Mesothelial cell of epicardium (in vitro differentiated cells): Measurements from ENCODE around the gene FOXK1. TPM values are rescaled to one million over a fixed set of nuclear protein-coding genes. Genes with fewer than 3 reads are reported as not detected.

ENCODE experiments used
- DNase-seq, 2 experiments: peaks; one replicate each; pipeline ENCODE4 v3.0.0; 2021; ENCODE audit warnings: low spot score in 2 of 2; ENCODE audit not compliant: unreplicated experiment in 2 of 2
- H3K27ac Mint-ChIP-seq: 2 replicates; pipeline ENCODE4 v1.8.0; 2021; ENCODE audit warnings: mixed read lengths
- H3K27me3 Mint-ChIP-seq: 2 replicates; pipeline ENCODE4 v1.8.0; 2021; ENCODE audit warnings: low read depth, mixed read lengths
- H3K36me3 Mint-ChIP-seq: 2 replicates; pipeline ENCODE4 v1.8.0; 2021; ENCODE audit warnings: mixed read lengths
- H3K4me1 Mint-ChIP-seq: 2 replicates; pipeline ENCODE4 v1.8.0; 2021; ENCODE audit warnings: mixed read lengths
- H3K4me3 Mint-ChIP-seq: 2 replicates; pipeline ENCODE4 v1.8.0; 2021; ENCODE audit warnings: mild to moderate bottlenecking, moderate library complexity, mixed read lengths
- H3K9me3 Mint-ChIP-seq: 2 replicates; pipeline ENCODE4 v1.8.0; 2021; ENCODE audit warnings: mixed read lengths
- CTCF ChIP-seq: fragments of 200-600 bp; sonication (generic); IDR thresholded peaks from one replicate; pipeline ENCODE4 v1.5.0; 2021; ENCODE audit warnings: antibody characterized with exemption; ENCODE audit not compliant: unreplicated experiment
- total RNA-seq: library from RNA; stranded (reverse); gene quantifications from 3 replicates; pipeline ENCODE4 v1.2.1, GENCODE V29; 2021

FOXK1 gene
- total RNA-seq, 1 donor from 2014 or later: 57.3 TPM

GRCh38 chr7:4763091-4763793 lies 81.1 kb downstream of the FOXK1 start:
- Mint-ChIP-seq H3K4me1 (no peaks in the 10 kb centered on the region), H3K4me3 (no peak overlapping the region), H3K27ac (no peak overlapping the region), H3K9me3 (no peaks in the 10 kb centered on the region), H3K27me3 (no peaks in the 10 kb centered on the region), H3K36me3 (peaks cover 21% of the 10 kb centered on the region)
- DNase-seq: no peak
- TF ChIP-seq CTCF: no peak

- H3K27me3 Mint-ChIP-seq: no peaks in the 10 kb centered on the region
- DNase-seq: no peak
- peaks cover 21% of the 10 kb centered on the region for H3K36me3 Mint-ChIP-seq
- no peak overlapping the region for H3K27ac Mint-ChIP-seq
- TF ChIP-seq CTCF: no peak
- H3K9me3 Mint-ChIP-seq: no peaks in the 10 kb centered on the region
- no peaks in the 10 kb centered on the region for H3K4me1 Mint-ChIP-seq
- no peak overlapping the region for H3K4me3 Mint-ChIP-seq
Measured at GRCh38 chr7:4763794-4764185, 81.7 kb downstream of the FOXK1 start.

- Mint-ChIP-seq H3K4me1 (no peaks in the 10 kb centered on the region), H3K27ac (no peak overlapping the region), H3K27me3 (no peaks in the 10 kb centered on the region), H3K9me3 (no peaks in the 10 kb centered on the region), H3K4me3 (no peak overlapping the region), H3K36me3 (peaks cover 21% of the 10 kb centered on the region)
- DNase-seq: no peak
- no peak for TF ChIP-seq CTCF
Measured at GRCh38 chr7:4764402-4765007, 82.4 kb downstream of the FOXK1 start.

GRCh38 chr7:4765776-4766490 lies 83.8 kb downstream of the FOXK1 start:
- Mint-ChIP-seq H3K4me1 (peaks cover 4% of the 10 kb centered on the region), H3K27ac (peak overlapping the region; percentile 84), H3K27me3 (no peaks in the 10 kb centered on the region), H3K36me3 (peaks cover 15% of the 10 kb centered on the region), H3K9me3 (no peaks in the 10 kb centered on the region), H3K4me3 (no peak overlapping the region)
- DNase-seq: no peak
- no peak for TF ChIP-seq CTCF

GRCh38 chr7:4766666-4767519 lies 84.8 kb downstream of the FOXK1 start:
- no peak for DNase-seq
- Mint-ChIP-seq H3K4me1 (peaks cover 4% of the 10 kb centered on the region), H3K4me3 (peak overlapping the region; percentile 3), H3K27me3 (no peaks in the 10 kb centered on the region), H3K36me3 (peaks cover 9% of the 10 kb centered on the region), H3K9me3 (no peaks in the 10 kb centered on the region), H3K27ac (peak overlapping the region; percentile 84)
- no peak for TF ChIP-seq CTCF
